WTC11 (cell line): ENCODE data around the gene NPTX1. TPM values are rescaled to one million over a fixed set of nuclear protein-coding genes. Genes with fewer than 3 reads are reported as not detected.

Source experiments
- ATAC-seq: fragments of 200-7000 bp; cut with Tn5 transposase; 2 replicates; pipeline ENCODE4 v1.10.0; 2021; ENCODE audit warnings: mild to moderate bottlenecking, moderate library complexity
- CTCF ChIA-PET: fragments of 300-600 bp; sonication (Branson Sonifier 250); formaldehyde crosslinking; loops from one replicate; lab custom pipeline; 2021; ENCODE audit warnings: antibody characterized with exemption; lab: Charles Lee
- POLR2A ChIA-PET: fragments of 350-600 bp; sonication (Branson Sonifier 250); formaldehyde crosslinking; loops from one replicate; lab custom pipeline; 2021; ENCODE audit warnings: antibody characterized with exemption; lab: Charles Lee
- DNase-seq: peaks from one replicate; pipeline ENCODE4 v3.0.0; 2021; ENCODE audit warnings: low spot score
- H3K27ac Mint-ChIP-seq: 2 replicates; pipeline ENCODE4 v1.8.0; 2021; ENCODE audit warnings: mixed read lengths
- H3K27me3 Mint-ChIP-seq: 2 replicates; pipeline ENCODE4 v1.8.0; 2021; ENCODE audit warnings: low read depth, mild to moderate bottlenecking, moderate library complexity, mixed read lengths
- H3K36me3 Mint-ChIP-seq: 2 replicates; pipeline ENCODE4 v1.8.0; 2021; ENCODE audit warnings: mixed read lengths
- H3K4me1 Mint-ChIP-seq: 2 replicates; pipeline ENCODE4 v1.8.0; 2022; ENCODE audit warnings: mixed read lengths
- H3K4me3 Mint-ChIP-seq: 2 replicates; pipeline ENCODE4 v1.8.0; 2021; ENCODE audit warnings: mild to moderate bottlenecking, moderate library complexity, mixed read lengths
- H3K9me3 Mint-ChIP-seq: 2 replicates; pipeline ENCODE4 v1.8.0; 2021; ENCODE audit warnings: mixed read lengths
- AFF4 ChIP-seq: sonication (generic); formaldehyde crosslinking; IDR thresholded peaks from 2 replicates; pipeline ENCODE4 v1.8.1; 2023; ENCODE audit warnings: mild to moderate bottlenecking, missing genetic modification reagents, borderline replicate concordance
- AR ChIP-seq: fragments of 250-450 bp; sonication (Bioruptor Pico); IDR thresholded peaks from 2 replicates; pipeline ENCODE4 v1.9.0; 2021; ENCODE audit warnings: mild to moderate bottlenecking
- CDX4 ChIP-seq: fragments of 250-450 bp; sonication (Bioruptor Pico); IDR thresholded peaks from 2 replicates; pipeline ENCODE4 v1.9.0; 2021; ENCODE audit warnings: moderate library complexity, mild to moderate bottlenecking, inconsistent platforms, borderline replicate concordance
- E2F5 ChIP-seq: sonication (generic); formaldehyde crosslinking; IDR thresholded peaks from 2 replicates; pipeline ENCODE4 v1.8.1; 2022; ENCODE audit warnings: mild to moderate bottlenecking, moderate library complexity, missing genetic modification reagents
- EMX1 ChIP-seq: fragments of 250-450 bp; sonication (Bioruptor Pico); IDR thresholded peaks from 2 replicates; pipeline ENCODE4 v1.8.0; 2021; ENCODE audit warnings: mild to moderate bottlenecking
- GRHL2 ChIP-seq: fragments of 250-450 bp; sonication (Bioruptor Pico); IDR thresholded peaks from 2 replicates; pipeline ENCODE4 v1.8.0; 2022; ENCODE audit warnings: mild to moderate bottlenecking, moderate library complexity; ENCODE audit not compliant: insufficient replicate concordance, severe bottlenecking
- HMGA2 ChIP-seq: fragments of 250-450 bp; sonication (Bioruptor Pico); IDR thresholded peaks from 2 replicates; pipeline ENCODE4 v1.4.0; 2021; ENCODE audit warnings: mild to moderate bottlenecking, moderate library complexity
- MLX ChIP-seq: sonication (generic); formaldehyde crosslinking; IDR thresholded peaks from 2 replicates; pipeline ENCODE4 v1.8.1; 2023; ENCODE audit warnings: mild to moderate bottlenecking, missing genetic modification reagents, moderate library complexity
- PRDM15 ChIP-seq: sonication (generic); formaldehyde crosslinking; IDR thresholded peaks from 2 replicates; pipeline ENCODE4 v1.8.0; 2022; ENCODE audit warnings: missing genetic modification reagents
- SMAD4 ChIP-seq: sonication (generic); formaldehyde crosslinking; IDR thresholded peaks from 2 replicates; pipeline ENCODE4 v1.8.0; 2022; ENCODE audit warnings: mild to moderate bottlenecking, missing genetic modification reagents
- ZBTB21 ChIP-seq: sonication (generic); formaldehyde crosslinking; IDR thresholded peaks from 2 replicates; pipeline ENCODE4 v1.8.1; 2023; ENCODE audit warnings: mild to moderate bottlenecking, missing genetic modification reagents, borderline replicate concordance
- ZNF121 ChIP-seq: sonication (generic); formaldehyde crosslinking; IDR thresholded peaks from 2 replicates; pipeline ENCODE4 v1.8.0; 2023; ENCODE audit warnings: missing genetic modification reagents
- ZNF138 ChIP-seq: sonication (generic); formaldehyde crosslinking; conservative IDR thresholded peaks from 2 replicates; pipeline ENCODE4 v1.8.1; 2022; ENCODE audit warnings: mild to moderate bottlenecking, moderate library complexity, missing genetic modification reagents
- total RNA-seq: library from RNA; stranded (reverse); gene quantifications from 3 replicates; pipeline ENCODE4 v1.2.3, GENCODE V29; 2021

The NPTX1 gene
- total RNA-seq, 1 experiment from 2014 or later, result 15.1 TPM

- no peak for ATAC-seq
- CTCF ChIA-PET, result interaction anchor here (2.2 kb wide), 1 partner anchor 86 kb away, joined by 34 read pairs; no protein-coding TSS in a partner anchor
- Mint-ChIP-seq H3K4me3 (no peak overlapping the region), H3K27me3 (peaks cover 2% of the 10 kb centered on the region; the same call in 1 of the 2 replicates), H3K9me3 (no peaks in the 10 kb centered on the region), H3K36me3 (no peaks in the 10 kb centered on the region), H3K27ac (no peak overlapping the region), H3K4me1 (no peaks in the 10 kb centered on the region)
- TF ChIP-seq EMX1 (CRISPR knock-in tag) (no peak), ZBTB21 (CRISPR knock-in tag) (no peak), AR (CRISPR knock-in tag) (no peak), AFF4 (CRISPR knock-in tag) (no peak), E2F5 (no peak), GRHL2 (no peak), HMGA2 (CRISPR knock-in tag) (no peak), ZNF121 (CRISPR knock-in tag) (no peak), PRDM15 (no peak), ZNF138 (CRISPR knock-in tag) (no peak), CDX4 (CRISPR knock-in tag) (no peak)
- no peak for DNase-seq
- POLR2A ChIA-PET, result no interaction called here
Observed at GRCh38 chr17:80513201-80513600, 36.8 kb upstream of the NPTX1 start.

GRCh38 chr17:80512233-80512632, 35.8 kb upstream of the NPTX1 start:
- no peak for DNase-seq

More at GRCh38 chr17:80512233-80512632, 35.8 kb upstream of the NPTX1 start:
- Mint-ChIP-seq H3K4me3 (no peak overlapping the region), H3K27me3 (peaks cover 2% of the 10 kb centered on the region; the same call in 1 of the 2 replicates), H3K4me1 (no peaks in the 10 kb centered on the region), H3K9me3 (no peaks in the 10 kb centered on the region), H3K36me3 (no peaks in the 10 kb centered on the region), H3K27ac (no peak overlapping the region)
- no peak for ATAC-seq
- ChIA-PET CTCF (interaction anchor here (0.6 to 2.2 kb wide), 12 partner anchors 8 to 387 kb away, joined by 3 to 34 read pairs (median 3); no protein-coding TSS in a partner anchor), POLR2A (no interaction called here)
- TF ChIP-seq SMAD4 (CRISPR knock-in tag), result no peak
- TF ChIP-seq MLX (CRISPR knock-in tag), result no peak
